Fibroblast of lung (primary cell): ENCODE measurements around the gene FAM168B. TPM values are rescaled to one million over a fixed set of nuclear protein-coding genes. Genes with fewer than 3 reads are reported as not detected.

Source experiments
- DNase-seq, 2 donors: peaks; one replicate each; pipeline versions ENCODE4 v3.0.0 to v3.0.0-alpha.2; 2010; ENCODE audit warnings: low read depth in 2 of 2
- H2AFZ ChIP-seq: 2 replicates; pipeline ENCODE4 v1.5.1; 2012; ENCODE audit warnings: low read length, control low read depth, inconsistent platforms
- H3K27ac ChIP-seq: 2 replicates; pipeline ENCODE4 v1.5.1; 2011; ENCODE audit warnings: low read length, control low read depth; ENCODE audit not compliant: insufficient read depth
- H3K27me3 ChIP-seq: 2 replicates; pipeline ENCODE4 v1.5.1; 2011; ENCODE audit warnings: mild to moderate bottlenecking, low read length; ENCODE audit not compliant: control insufficient read depth, insufficient read depth
- H3K36me3 ChIP-seq: 2 replicates; pipeline ENCODE4 v1.5.1; 2011; ENCODE audit warnings: low read length; ENCODE audit not compliant: control insufficient read depth, insufficient read depth
- H3K4me1 ChIP-seq: 2 replicates; pipeline ENCODE4 v1.5.1; 2011; ENCODE audit warnings: low read length; ENCODE audit not compliant: control insufficient read depth, insufficient read depth; ENCODE audit errors: extremely low read depth
- H3K4me2 ChIP-seq: 2 replicates; pipeline ENCODE4 v1.5.1; 2011; ENCODE audit warnings: low read length, control low read depth; ENCODE audit not compliant: insufficient read depth; ENCODE audit errors: extremely low read depth
- H3K4me3 ChIP-seq, 4 experiments: fragments of 200-600 bp in 1 of 4; sonication (generic) in 1 of 4; replicated peaks in 1 of 4; 2 replicates each; pipeline ENCODE4 v1.5.1; 2011 to 2016; ENCODE audit warnings: low read length in 4 of 4, low read depth in 3 of 4, mild to moderate bottlenecking in 3 of 4, control low read depth in 2 of 4, inconsistent platforms in 1 of 4, mixed read lengths in 1 of 4; ENCODE audit not compliant: insufficient read depth in 1 of 4; ENCODE audit errors: control extremely low read depth in 1 of 4
- H3K79me2 ChIP-seq: 2 replicates; pipeline ENCODE4 v1.5.1; 2012; ENCODE audit warnings: mild to moderate bottlenecking, low read length, inconsistent platforms; ENCODE audit not compliant: control insufficient read depth, insufficient read depth
- H3K9ac ChIP-seq: 2 replicates; pipeline ENCODE4 v1.5.1; 2011; ENCODE audit warnings: mild to moderate bottlenecking, low read length, control low read depth; ENCODE audit not compliant: insufficient read depth
- H3K9me3 ChIP-seq: 2 replicates; pipeline ENCODE4 v1.5.1; 2012; ENCODE audit warnings: low read depth, low read length; ENCODE audit not compliant: control insufficient read depth, insufficient read depth
- H4K20me1 ChIP-seq: 2 replicates; pipeline ENCODE4 v1.5.1; 2011; ENCODE audit warnings: low read length; ENCODE audit not compliant: control insufficient read depth, insufficient read depth; ENCODE audit errors: extremely low read depth
- CTCF ChIP-seq, 2 donors: IDR thresholded peaks in 1 of 2; conservative IDR thresholded peaks in 1 of 2; 1 replicate in 1 of 2; 2 replicates in 1 of 2; pipeline ENCODE4 v1.5.1; 2011 to 2012; ENCODE audit warnings: low read length in 2 of 2, control low read depth in 1 of 2, inconsistent platforms in 1 of 2, low read depth in 1 of 2, mild to moderate bottlenecking in 1 of 2
- EZH2 ChIP-seq: IDR thresholded peaks from 2 replicates; pipeline ENCODE4 v1.5.1; 2012; ENCODE audit warnings: low read length, control low read depth, mild to moderate bottlenecking; ENCODE audit errors: missing control alignments
- polyA plus RNA-seq, 2 donors: library from polyadenylated mRNA; depleted of rRNA in 1 of 2; stranded (reverse) in 1 of 2; unstranded in 1 of 2; fragments of >200 nt; gene quantifications; 2 replicates each; pipeline ENCODE4 v1.2.1, GENCODE V29; 2011 to 2012; ENCODE audit warnings: missing spikeins in 1 of 2
- total RNA-seq: library from RNA; depleted of rRNA; stranded (reverse); fragments of >200 nt; gene quantifications from 2 replicates; pipeline ENCODE4 v1.2.1, GENCODE V29; 2014

The FAM168B gene
- total and polyA plus RNA-seq, 2 donors (not counting 1 experiment from before 2014, with no cell fraction given) = 71.2 to 87.8 TPM

- Histone ChIP-seq H3K4me1 (no peaks in the 10 kb centered on the region), H3K9ac (no peak overlapping the region), H3K4me3 (peak overlapping the region in 1 of 4 experiments; percentile 87), H3K36me3 (no peaks in the 10 kb centered on the region), H3K27ac (no peak overlapping the region), H3K79me2 (peaks cover 32% of the 10 kb centered on the region), H3K4me2 (no peak overlapping the region), H4K20me1 (no peaks in the 10 kb centered on the region), H2AFZ (no peak overlapping the region), H3K9me3 (no peaks in the 10 kb centered on the region), H3K27me3 (no peaks in the 10 kb centered on the region)
- DNase-seq = peak in 1 of 2 donors; percentile 29
- TF ChIP-seq CTCF (conservative IDR thresholded peaks at IDR 0.05 in 1 of 2, IDR thresholded peaks at IDR 0.05 in 1 of 2; ENCODE audit: low read depth in 1 of 2, low read length in 2 of 2) (no peak), EZH2 (no peak)
These were observed 1.4 kb upstream of the FAM168B start for GRCh38 chr2:131094463-131095281.

- no peaks in the 10 kb centered on the region for H3K4me1 ChIP-seq
- peak overlapping the region; percentile 92 for H3K9ac ChIP-seq
- H4K20me1 ChIP-seq = no peaks in the 10 kb centered on the region
- peak overlapping the region; percentile 81 to 92 (median 86) for H3K4me3 ChIP-seq
- DNase-seq = no peak
- H3K27ac ChIP-seq = peak overlapping the region; percentile 88
- H3K9me3 ChIP-seq = no peaks in the 10 kb centered on the region
- H3K36me3 ChIP-seq = no peaks in the 10 kb centered on the region
- H3K4me2 ChIP-seq = peak overlapping the region; percentile 78
- H2AFZ ChIP-seq = peak overlapping the region; percentile 80
- H3K27me3 ChIP-seq = no peaks in the 10 kb centered on the region
- TF ChIP-seq CTCF (conservative IDR thresholded peaks at IDR 0.05 in 1 of 2, IDR thresholded peaks at IDR 0.05 in 1 of 2; ENCODE audit: low read depth in 1 of 2, low read length in 2 of 2) (no peak), EZH2 (no peak)
- peaks cover 39% of the 10 kb centered on the region for H3K79me2 ChIP-seq
These were observed 619 bp upstream of the FAM168B start for GRCh38 chr2:131093696-131094462.

- Histone ChIP-seq H3K4me1 (no peaks in the 10 kb centered on the region), H2AFZ (no peak overlapping the region), H3K9ac (peak overlapping the region; percentile 92), H3K36me3 (peaks cover 5% of the 10 kb centered on the region), H3K4me3 (peak overlapping the region; percentile 56 to 90 (median 86)), H4K20me1 (no peaks in the 10 kb centered on the region), H3K27me3 (no peaks in the 10 kb centered on the region), H3K79me2 (peaks cover 52% of the 10 kb centered on the region), H3K9me3 (no peaks in the 10 kb centered on the region), H3K27ac (peak overlapping the region; percentile 88), H3K4me2 (peak overlapping the region; percentile 92)
- no peak for DNase-seq
- TF ChIP-seq EZH2 = no peak
- TF ChIP-seq CTCF (conservative IDR thresholded peaks at IDR 0.05 in 1 of 2, IDR thresholded peaks at IDR 0.05 in 1 of 2; ENCODE audit: low read depth in 1 of 2, low read length in 2 of 2) = no peak
These were observed 728 bp downstream of the FAM168B start for GRCh38 chr2:131092458-131093005.
